GM23248 (cell line): ENCODE measurements around the gene PDCL3.

Experiments
- EZH2 ChIP-seq: fragments of 200-600 bp; sonication (generic); IDR thresholded peaks from 2 replicates; pipeline ENCODE4 v1.6.1; 2018; ENCODE audit warnings: antibody characterized with exemption, mild to moderate bottlenecking; ENCODE audit not compliant: insufficient read depth, poor library complexity, severe bottlenecking
- EZH2phosphoT487 ChIP-seq: fragments of 200-600 bp; sonication (generic); IDR thresholded peaks from 2 replicates; pipeline ENCODE4 v1.6.1; 2018; ENCODE audit warnings: antibody characterized with exemption, moderate library complexity, mild to moderate bottlenecking, low read depth; ENCODE audit not compliant: insufficient read depth

DNA sequence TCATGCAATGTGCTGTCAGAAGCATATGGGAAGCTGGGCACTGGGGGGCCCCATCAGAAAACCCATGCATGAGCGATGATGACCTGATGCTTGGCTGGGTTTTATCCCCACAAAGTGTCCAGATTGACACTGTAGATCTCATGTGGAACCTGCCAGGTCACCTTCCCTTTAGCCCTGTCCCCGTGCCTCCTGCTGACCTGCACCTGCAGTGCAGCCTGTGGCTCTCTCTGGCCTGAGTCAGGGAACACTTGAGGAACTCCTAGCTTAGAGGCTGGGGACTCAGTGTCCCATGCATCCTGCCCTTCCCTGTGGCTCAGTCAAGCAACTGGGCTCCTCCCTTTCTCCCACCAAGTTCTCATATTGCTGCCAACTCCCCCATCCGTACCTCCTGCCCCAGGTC, 57.7 kb downstream of the PDCL3 start:
- TF ChIP-seq EZH2 (no peak), EZH2phosphoT487 (no peak)
